Sigmoid colon (tissue), 4 donors: Measurements from ENCODE around the gene GGPS1.

ENCODE experiments used
- CTCF ChIP-seq, 4 experiments: fragments of 450-650 bp in 3 of 4; fragments of 200-600 bp in 1 of 4; IDR thresholded peaks; one replicate each; pipeline ENCODE4 v1.5.1; 2016 to 2019; ENCODE audit warnings: antibody characterized with exemption in 4 of 4, mild to moderate bottlenecking in 3 of 4, moderate library complexity in 2 of 4
- POLR2A ChIP-seq, 2 donors: fragments of 450-650 bp; IDR thresholded peaks; one replicate each; pipeline ENCODE4 v1.6.1; 2016; ENCODE audit warnings: antibody characterized with exemption in 2 of 2, mild to moderate bottlenecking in 2 of 2, moderate library complexity in 2 of 2
- POLR2AphosphoS5 ChIP-seq, 4 donors: sonication (generic); formaldehyde crosslinking; IDR thresholded peaks; one replicate each; pipeline ENCODE4 v1.6.1; 2017; ENCODE audit warnings: antibody characterized with exemption in 4 of 4

- TF ChIP-seq CTCF (IDR thresholded peaks at IDR 0.05) = no peak
- no peak for TF ChIP-seq POLR2A (IDR thresholded peaks at IDR 0.05)
- TF ChIP-seq POLR2AphosphoS5 (IDR thresholded peaks at IDR 0.05) = no peak
Observed at GRCh38 chr1:235289859-235290739, 38.3 kb upstream of the GGPS1 start.
